AG04450 (cell line): ENCODE measurements around the gene CARD9. TPM values are rescaled to one million over a fixed set of nuclear protein-coding genes. Genes with fewer than 3 reads are reported as not detected.

ENCODE experiments used
- CTCF ChIA-PET: fragments of 300-600, 350-600 bp; formaldehyde crosslinking; extraction: SDS; loops from one replicate; lab custom pipeline; 2022; ENCODE audit warnings: antibody characterized with exemption, inconsistent platforms; lab: Charles Lee
- POLR2A ChIA-PET: fragments of 350-600 bp; formaldehyde crosslinking; extraction: SDS; loops from one replicate; lab custom pipeline; 2021; ENCODE audit warnings: antibody characterized with exemption, inconsistent platforms; lab: Yijun Ruan, JAX
- DNase-seq: peaks from one replicate; pipeline ENCODE4 v3.0.0-alpha.2; 2011; ENCODE audit warnings: low read depth, low spot score
- H3K27ac ChIP-seq: one replicate; pipeline ENCODE4 v1.5.1; 2012; ENCODE audit warnings: low read depth, low read length, control low read depth
- H3K27me3 ChIP-seq: one replicate; pipeline ENCODE4 v1.6.0; 2012; ENCODE audit warnings: low read length; ENCODE audit not compliant: control insufficient read depth, insufficient read depth
- H3K4me3 ChIP-seq: 2 replicates; pipeline ENCODE4 v1.5.1; 2011; ENCODE audit warnings: mild to moderate bottlenecking, low read depth, low read length, control low read depth
- H3K9me3 ChIP-seq: 2 replicates; pipeline ENCODE4 v1.5.1; 2012; ENCODE audit warnings: low read length; ENCODE audit not compliant: control insufficient read depth, insufficient read depth
- polyA plus RNA-seq: library from polyadenylated mRNA; depleted of rRNA; stranded (reverse); fragments of >200 nt; gene quantifications from 2 replicates; pipeline ENCODE4 v1.2.3, GENCODE V29; 2011
- TF ChIP-seq, protein P1 (sequence below): IDR thresholded peaks from 2 replicates; pipeline ENCODE4 v1.5.1; 2011; ENCODE audit warnings: low read depth, low read length, control low read depth, inconsistent platforms

Gene CARD9
- polyA plus RNA-seq, 1 experiment, result 0.63 TPM

DNA sequence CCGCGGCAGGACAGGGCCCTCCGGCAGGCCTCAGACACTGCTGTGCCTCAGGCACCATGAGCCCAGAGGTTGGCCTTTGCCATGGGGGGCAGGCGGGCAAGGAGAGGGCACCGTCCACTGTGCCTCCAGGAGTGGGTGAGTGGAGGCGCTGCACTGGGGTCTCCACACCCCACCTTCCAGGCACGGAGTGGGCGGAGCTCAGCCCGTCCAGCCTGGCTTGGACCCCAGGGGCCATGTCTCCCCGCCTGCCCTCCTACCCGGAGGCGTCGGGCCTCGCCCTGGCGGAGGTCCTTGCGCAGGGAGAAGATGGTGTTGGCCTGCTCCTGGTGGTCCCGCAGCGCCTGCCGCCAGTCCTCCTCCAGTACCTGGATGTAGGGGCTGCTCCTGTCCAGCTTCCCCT is 3.4 kb downstream of the CARD9 start:
- no peak overlapping the region for H3K4me3 ChIP-seq
- POLR2A ChIA-PET, result no interaction called here
- CTCF ChIA-PET, result no interaction called here

DNA sequence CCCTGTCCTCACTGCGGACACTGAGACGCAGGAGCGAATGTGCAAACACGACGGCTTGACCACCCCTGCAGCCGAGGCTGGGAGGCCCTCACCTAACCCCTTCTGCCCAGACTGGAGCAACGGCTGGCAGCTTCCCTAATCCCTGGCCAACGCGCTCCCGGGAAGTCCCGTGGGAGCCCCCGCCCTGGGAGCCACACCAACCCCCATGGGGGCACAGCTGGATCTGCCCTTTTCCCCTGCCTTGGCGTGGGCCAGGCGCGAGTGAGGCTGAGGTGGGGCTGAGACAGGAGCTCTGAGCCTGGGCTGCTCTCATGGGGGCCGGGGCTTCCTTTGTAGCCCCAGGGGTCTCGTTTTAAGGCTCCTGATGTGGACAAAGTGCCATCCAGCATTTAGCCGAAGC is 5.3 kb downstream of the CARD9 start:
- peaks cover 15% of the 10 kb centered on the region; the same call in 1 of the 2 replicates for H3K9me3 ChIP-seq
- POLR2A ChIA-PET, result no interaction called here
- TF ChIP-seq, protein P1, sequence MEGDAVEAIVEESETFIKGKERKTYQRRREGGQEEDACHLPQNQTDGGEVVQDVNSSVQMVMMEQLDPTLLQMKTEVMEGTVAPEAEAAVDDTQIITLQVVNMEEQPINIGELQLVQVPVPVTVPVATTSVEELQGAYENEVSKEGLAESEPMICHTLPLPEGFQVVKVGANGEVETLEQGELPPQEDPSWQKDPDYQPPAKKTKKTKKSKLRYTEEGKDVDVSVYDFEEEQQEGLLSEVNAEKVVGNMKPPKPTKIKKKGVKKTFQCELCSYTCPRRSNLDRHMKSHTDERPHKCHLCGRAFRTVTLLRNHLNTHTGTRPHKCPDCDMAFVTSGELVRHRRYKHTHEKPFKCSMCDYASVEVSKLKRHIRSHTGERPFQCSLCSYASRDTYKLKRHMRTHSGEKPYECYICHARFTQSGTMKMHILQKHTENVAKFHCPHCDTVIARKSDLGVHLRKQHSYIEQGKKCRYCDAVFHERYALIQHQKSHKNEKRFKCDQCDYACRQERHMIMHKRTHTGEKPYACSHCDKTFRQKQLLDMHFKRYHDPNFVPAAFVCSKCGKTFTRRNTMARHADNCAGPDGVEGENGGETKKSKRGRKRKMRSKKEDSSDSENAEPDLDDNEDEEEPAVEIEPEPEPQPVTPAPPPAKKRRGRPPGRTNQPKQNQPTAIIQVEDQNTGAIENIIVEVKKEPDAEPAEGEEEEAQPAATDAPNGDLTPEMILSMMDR, result no peak

More for the DNA sequence above, 3.4 kb downstream of the CARD9 start:
- Histone ChIP-seq H3K27me3 (no peaks in the 10 kb centered on the region), H3K27ac (no peak overlapping the region), H3K9me3 (peaks cover 12% of the 10 kb centered on the region; the same call in 1 of the 2 replicates)
- no peak for DNase-seq
- TF ChIP-seq, protein P1, result no peak

DNA sequence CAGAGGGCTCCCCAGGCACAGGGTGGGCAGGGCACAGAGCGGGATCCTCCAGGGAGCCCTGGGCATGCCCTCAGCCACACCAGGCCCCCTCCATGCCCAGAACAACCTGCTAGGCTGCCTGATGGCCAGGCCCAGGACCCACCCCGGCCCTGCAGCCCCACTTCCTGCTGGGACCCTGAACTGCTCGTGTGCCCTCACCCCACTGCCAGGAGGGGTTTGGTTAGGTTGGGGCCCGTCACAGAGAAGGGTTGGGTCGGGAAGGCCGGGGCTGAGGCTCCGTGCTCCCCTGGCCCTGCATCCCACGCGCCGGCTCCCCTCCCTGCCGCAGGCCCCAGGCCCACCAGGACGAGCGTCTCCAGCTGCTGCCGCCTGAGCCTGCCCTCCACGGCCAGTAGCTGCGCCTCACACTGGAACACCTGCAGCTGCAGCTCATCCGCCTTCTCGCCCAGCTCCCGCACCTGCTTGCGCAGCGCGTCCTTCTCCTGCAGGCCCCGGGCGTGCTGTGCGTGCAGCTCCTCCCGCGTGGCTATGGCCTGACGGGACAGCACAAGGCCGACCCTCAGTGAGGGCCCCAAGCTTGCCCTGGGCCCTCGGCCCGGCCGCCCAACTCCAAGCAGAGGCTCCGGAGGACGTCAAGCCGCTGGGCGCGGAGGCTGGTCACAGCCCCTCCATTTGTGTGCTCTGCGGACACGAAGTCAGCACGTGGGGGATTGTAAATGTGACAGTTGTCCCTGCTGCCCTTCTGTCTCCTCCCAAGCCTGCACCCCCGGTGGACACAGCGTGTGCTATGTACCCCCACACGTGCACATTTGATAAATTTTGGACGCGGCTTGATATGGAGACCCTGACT is 5.9 kb downstream of the CARD9 start:
- DNase-seq, result no peak
- H3K9me3 ChIP-seq, result peaks cover 15% of the 10 kb centered on the region; the same call in 1 of the 2 replicates
- POLR2A ChIA-PET, result no interaction called here
- TF ChIP-seq, protein P1, result no peak
- CTCF ChIA-PET, result no interaction called here
- no peaks in the 10 kb centered on the region for H3K27me3 ChIP-seq
- no peak overlapping the region for H3K27ac ChIP-seq
- H3K4me3 ChIP-seq, result no peak overlapping the region

More for the DNA sequence above, 5.3 kb downstream of the CARD9 start:
- H3K27me3 ChIP-seq, result no peaks in the 10 kb centered on the region
- CTCF ChIA-PET, result no interaction called here
- no peak overlapping the region for H3K4me3 ChIP-seq
- no peak overlapping the region for H3K27ac ChIP-seq
- no peak for DNase-seq

DNA sequence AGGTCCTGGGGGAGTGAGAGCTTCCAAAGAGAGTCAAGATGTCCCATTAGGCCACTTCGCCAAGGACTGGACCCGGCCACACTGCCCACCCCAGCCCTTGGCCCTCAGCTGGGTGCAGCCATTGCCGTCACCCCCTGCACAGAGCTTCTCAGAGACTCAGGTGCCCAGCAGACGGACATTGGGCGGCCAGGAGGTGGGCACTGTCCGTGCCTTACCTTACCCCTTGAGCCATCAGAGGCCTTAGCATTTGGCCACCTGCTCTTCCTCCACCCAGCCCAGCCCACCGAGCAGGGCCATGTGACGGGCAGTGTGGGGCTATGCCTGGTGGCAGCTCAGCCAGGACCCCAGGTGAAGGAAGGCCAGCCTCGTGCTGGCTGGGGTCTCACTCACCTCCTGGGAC is 6.6 kb downstream of the CARD9 start:
- TF ChIP-seq, protein P1, result no peak
- H3K27me3 ChIP-seq, result no peaks in the 10 kb centered on the region
- DNase-seq, result no peak
- ChIA-PET POLR2A (no interaction called here), CTCF (no interaction called here)
- H3K27ac ChIP-seq, result no peak overlapping the region
- H3K9me3 ChIP-seq, result peaks cover 15% of the 10 kb centered on the region; the same call in 1 of the 2 replicates
- H3K4me3 ChIP-seq, result no peak overlapping the region

DNA sequence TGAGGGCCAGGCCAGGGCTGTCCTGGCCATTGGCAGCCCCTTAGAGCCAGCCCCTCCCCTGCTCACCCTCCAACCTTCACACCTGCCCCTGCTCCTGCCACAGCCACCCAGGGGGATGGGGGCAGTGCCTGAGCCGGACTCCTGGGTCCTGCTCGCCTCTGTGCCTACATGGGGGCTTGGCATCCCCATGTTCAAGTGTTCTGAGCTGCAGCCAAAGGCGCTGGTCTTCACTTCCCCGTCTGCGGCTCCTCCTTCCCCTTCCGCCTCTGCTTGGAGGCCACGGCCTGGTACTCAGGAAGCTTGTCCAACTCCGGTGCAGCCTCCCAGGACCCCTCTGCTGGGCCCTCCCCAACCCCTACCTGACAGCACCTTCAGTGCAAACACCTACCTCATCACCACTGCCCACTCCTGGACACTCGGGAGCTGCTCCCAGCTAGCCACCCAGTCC is 7.7 kb downstream of the CARD9 start:
- Histone ChIP-seq H3K27ac (no peak overlapping the region), H3K27me3 (no peaks in the 10 kb centered on the region), H3K4me3 (no peak overlapping the region), H3K9me3 (peaks cover 10% of the 10 kb centered on the region; the same call in 1 of the 2 replicates)
- CTCF ChIA-PET, result interaction anchor here (0.6 kb wide), 1 partner anchor 28 kb away, joined by 3 read pairs; no protein-coding TSS in a partner anchor
- POLR2A ChIA-PET, result interaction anchor here (0.6 kb wide), 1 partner anchor 25 kb away, joined by 5 read pairs; no protein-coding TSS in a partner anchor
- no peak for DNase-seq
- TF ChIP-seq, protein P1, result no peak
